Amygdala (tissue), 56 donors: ENCODE results near the gene GALNT2.
A peak's percentile ranks its signal among the peaks of the same experiment; 100 is the strongest.

Experiments used
- DNase-seq, 56 donors: peaks; one replicate each; lab custom pipeline; 2025; lab: John Stamatoyannopoulos, UW

GALNT2 gene

GRCh38 chr1:230125640-230126528 is 58.8 kb downstream of the GALNT2 start:
- DNase-seq, result no peak

GRCh38 chr1:230126529-230127104 is 59.6 kb downstream of the GALNT2 start:
- DNase-seq, result no peak

- DNase-seq, result peak in 3 of 56 donors; percentile 19 to 32 (median 26)
Observed at GRCh38 chr1:230127105-230128054, 60.3 kb downstream of the GALNT2 start.

DNA sequence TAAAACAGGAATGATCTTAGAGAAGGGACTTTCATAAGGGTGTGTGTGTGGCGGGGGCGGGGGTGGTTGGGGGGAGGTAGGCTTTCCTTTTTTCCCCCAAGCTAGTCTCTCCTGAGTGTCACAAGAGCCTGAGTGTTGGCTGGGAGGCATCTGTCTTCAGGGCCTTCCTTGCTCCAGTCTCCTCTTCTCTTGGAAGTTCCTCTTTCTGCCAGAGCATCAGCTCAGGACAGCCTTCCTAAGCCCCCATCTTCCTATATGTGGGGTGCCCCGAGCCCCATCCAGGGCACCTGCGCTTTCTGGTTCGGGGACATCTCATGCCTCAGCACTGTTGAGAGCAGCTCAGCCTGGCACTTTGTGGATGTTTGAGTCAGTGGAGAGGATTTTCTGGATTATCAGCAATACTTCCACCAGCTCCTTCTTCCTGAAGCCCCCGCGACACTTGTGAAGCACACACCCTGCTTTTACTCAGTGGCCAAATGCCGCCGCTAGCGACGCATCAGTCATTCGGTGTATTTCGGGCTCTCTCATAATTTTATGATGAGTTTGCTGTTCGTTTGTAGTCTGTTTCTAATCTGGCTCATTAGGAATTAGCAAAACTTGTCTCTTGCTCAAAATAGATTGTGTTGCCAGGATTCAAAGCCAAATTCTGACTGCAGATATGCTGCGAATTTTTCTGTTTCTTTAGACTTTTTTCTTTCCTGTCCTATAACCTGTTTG is 61.7 kb downstream of the GALNT2 start:
- peak in 3 of 56 donors; percentile 16 to 37 (median 34) for DNase-seq

DNA sequence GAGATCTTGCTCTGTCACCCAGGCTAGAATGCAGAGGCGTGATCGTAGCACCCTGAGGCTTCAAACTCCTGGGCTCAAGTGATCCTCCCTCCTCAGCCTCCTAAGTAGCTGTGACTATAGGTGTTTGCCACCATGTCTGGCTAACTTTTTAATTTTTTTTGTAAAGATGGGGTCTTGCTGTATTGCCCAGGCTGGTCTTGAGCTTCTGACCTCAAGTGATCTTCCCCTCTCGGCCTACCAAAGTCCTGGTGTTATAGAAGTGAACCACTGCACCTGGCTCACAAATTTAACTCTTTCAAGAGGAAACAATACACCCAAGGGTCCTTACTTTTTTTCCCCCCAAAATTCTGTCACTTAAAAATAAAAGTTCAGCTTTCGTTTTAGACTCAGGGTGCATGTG is 62.3 kb downstream of the GALNT2 start:
- DNase-seq, result no peak

DNA sequence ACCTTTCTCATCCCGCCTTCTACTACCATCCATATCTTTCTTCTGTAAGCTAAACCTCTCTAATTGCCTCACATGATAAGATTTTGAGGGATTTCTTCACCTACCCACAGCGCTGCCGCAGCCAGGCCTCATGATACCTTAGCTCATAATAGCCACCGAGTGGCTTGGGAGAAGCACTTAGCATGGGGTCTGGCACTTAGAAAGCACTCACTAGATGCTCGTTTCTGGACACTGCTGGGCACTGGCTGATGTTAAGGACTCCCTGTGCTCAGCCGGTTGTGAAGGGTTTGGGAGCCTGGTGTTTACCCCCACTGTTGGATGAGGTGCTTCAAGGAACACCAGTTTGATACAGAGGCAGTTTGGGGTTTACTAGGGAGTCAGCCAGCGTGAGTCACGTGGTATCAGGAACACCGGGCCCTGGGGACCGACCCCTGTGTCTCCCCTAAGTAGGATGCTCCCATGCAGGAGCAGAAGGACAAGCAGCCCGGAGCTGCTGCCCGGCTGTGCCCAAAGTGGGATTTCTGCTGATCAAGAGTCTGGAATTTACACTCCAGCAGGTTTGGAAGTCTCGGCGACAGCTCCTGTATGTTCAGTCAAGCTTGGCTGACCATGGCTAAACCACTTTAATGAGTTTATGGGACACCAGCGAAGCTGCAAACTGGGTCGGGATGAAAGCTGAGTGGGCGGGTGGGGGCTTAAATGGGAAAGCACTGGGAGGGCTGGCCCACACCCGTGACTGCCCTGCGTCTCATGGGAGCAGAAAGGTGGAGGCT is 63.3 kb downstream of the GALNT2 start:
- DNase-seq, result no peak

GRCh38 chr1:230131457-230131856 is 64.4 kb downstream of the GALNT2 start:
- no peak for DNase-seq

- DNase-seq, result no peak
Observed at GRCh38 chr1:230132758-230133157, 65.7 kb downstream of the GALNT2 start.

DNA sequence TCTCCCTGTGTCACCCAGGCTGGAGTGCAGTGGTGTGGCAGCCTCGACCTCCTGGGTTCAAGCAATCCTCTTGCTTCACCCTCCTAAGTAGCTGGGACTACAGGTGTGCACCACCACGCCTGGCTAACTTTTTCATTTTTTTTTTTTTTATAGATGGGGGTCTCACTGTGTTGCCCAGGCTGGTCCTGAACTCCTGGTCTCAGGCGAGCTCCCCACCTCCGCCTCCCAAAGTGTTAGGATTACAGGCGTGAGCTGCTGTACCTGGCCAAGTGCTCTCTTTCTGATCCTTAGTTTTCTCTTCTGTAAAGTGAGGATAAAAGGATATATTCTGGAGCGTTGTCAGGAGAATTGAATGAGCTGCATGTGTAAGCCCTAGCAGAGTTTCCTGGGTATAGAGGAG is 68.7 kb downstream of the GALNT2 start:
- DNase-seq, result no peak

DNA sequence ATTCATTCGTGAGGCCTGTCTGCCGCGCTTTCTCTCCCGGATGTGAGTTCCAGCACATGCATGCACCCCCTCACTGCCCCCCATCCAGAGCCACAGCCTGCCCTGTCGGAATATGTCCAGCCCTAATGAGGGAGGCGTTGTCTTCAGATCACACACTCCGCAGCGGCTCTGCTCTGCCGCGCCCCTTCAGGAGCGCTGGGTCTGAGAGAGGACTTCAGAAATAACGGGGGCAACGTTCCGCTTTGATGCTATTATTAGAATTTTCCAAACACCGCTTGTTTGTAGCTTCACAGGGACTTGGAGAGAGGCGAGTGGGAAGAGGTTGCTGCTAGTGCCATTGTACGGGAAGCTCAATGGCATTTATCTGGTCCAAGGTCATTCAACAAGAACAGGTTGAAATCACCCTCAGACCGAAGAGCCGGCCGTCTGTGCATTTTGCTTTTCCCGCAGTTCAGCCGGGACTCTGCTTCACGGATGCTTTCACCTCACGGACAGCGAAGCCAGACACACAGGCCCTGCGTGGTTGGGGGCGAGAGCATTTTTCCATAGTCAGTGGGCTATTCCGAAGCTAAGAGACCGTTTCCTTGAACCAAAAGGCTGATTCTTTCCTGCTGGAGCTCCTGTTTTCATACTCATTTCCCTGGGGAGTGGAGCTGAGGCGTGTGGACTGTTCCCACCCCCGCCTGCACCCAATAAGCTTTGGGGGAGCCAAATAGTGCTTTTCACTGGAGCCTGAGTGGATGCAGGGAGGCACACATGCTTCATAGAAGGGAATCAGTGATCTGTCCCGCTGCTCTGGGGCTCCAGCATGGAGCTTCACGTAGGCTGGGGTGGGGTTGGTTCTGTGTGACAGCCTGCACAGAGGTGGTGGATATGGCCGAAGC is 69.7 kb downstream of the GALNT2 start:
- DNase-seq, result peak in 3 of 56 donors; percentile 33 to 54 (median 37)

DNA sequence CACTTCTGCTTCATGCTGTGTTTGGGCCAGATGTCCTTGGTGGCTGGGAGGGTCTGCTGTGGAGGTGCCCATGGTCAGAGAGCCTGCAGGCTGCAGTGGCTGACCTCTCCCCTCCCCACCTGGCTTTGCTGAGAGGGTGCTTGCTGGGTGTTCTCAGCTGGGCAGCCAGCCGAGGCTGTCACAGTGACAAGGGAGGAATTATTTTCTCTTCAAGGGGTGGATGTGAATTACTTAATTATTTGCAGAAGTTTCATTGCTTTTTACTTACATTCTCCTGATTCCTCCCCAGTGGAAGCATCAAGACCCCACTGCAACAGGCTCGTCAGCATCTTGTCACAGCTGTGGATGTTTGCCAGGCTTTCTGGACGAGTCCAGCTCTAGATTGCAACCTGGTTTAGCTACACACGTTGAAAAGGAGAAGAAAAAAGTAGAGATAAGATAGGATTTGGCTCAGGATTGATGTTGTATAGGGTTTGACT is 70.3 kb downstream of the GALNT2 start:
- no peak for DNase-seq

DNA sequence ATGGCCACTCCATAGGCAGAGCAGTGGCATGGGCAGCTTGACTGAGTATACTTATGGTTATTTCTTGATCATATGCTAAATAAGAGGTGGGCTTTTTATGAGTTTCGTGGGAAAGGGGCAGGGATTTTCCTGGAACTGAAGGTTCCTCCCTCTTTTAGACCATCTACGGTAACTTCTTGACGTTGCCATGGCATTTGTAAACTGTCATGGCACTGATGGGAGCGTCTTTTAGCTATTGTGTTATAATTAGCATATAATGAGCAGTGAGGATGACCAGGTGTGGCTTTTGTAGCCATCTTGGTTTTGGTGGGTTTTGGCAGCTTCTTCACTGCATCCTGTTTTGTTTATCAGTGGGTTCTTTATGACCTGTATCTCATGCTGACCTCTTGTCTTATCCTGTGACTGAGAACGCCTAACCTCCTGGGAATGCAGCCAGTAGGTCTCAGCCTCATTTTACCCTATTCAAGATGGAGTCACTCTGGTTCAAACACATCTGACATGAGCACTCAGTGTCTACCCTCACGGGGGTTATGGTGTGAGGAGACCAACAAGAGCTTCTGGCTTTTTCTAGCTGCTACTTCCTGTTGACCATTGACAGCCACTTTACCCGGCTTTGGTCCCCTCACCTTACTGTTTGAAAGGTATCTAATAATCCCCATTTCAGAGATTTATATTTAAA is 71.7 kb downstream of the GALNT2 start:
- no peak for DNase-seq

GRCh38 chr1:230139315-230139714 is 72.3 kb downstream of the GALNT2 start:
- DNase-seq, result no peak

- DNase-seq, result no peak
Observed at GRCh38 chr1:230139741-230140140, 72.7 kb downstream of the GALNT2 start.

DNA sequence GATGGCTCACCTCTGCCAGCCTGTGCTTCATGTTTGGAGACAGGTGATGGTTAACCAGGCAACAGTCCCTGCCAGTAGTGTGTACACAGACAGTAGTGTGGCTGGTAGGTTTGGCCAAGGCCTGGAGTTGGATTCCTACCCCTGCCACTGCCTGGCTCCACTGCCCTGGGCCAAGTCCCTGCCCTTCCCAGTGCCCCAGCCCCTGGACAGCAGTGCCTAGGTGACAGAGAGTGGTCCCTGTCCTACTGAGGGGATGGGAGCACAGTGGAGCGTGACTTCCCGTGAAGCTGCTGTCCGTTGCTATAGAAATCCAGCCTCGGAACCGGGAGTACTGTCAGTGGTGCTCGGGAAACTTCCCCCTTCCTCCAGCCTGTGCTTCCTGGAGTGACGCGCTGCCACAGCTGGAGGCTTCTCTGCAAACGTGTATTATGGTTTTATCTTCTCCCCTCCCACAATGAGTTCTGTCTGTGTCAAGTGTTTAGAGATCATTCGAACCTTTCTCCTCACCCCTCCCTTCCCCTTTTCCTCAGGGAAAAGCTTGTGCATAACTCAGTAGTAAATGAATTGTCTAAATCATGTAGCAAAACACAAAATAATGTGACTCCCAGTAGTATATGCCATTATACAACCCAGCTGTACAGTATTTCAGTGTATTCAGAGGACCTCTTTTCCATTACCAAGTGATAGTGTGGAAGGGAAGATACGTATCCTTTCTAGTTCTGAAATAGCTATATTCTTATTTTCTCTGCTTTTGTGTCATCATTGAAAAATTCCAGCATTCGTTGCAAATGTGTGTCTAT is 73.4 kb downstream of the GALNT2 start:
- peak in 6 of 56 donors; percentile 21 to 50 (median 30) for DNase-seq

DNA sequence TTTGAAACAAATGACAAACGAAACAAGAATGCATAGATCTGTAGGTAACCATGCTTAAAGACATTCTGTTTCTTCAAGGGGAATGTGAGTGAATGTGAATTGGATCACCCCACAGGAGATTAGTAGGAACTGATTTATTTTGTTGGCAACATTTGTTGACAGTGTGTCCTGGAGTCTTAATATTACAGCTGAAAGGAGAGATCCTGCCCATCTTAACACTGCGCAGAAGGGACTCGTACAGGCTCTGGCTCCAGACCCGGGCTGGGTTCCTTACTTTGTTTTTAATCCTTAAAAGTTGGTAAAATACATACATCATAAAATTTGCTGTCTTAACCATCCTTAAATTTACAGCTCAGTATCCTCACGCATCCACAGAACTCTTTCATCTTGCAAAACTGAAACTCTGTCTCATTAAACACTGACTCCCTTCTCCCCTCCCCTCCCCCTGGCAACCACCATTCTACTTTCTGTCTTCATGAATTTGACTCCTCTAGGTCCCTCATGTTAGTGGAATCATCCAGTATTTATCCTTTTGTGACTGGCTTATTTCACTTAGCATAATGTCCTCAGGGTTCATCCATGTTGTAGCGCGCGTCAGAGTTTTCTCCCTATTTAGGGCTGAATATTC is 74.1 kb downstream of the GALNT2 start:
- no peak for DNase-seq
